Endometrial microvascular endothelial cells (primary cell): ENCODE data around the gene CLPSL1. TPM values are rescaled to one million over a fixed set of nuclear protein-coding genes. Genes with fewer than 3 reads are reported as not detected.

Experiments
- in situ Hi-C: cut with HindIII; loops from 2 replicates; pipeline ENCODE4 v1.10.0; 2017; ENCODE audit warnings: low sequenced_read_pairs, low pct_unique_long_range_greater_than_20kb; ENCODE audit errors: inconsistent ontology term
- total RNA-seq: library from RNA; depleted of rRNA; stranded (reverse); fragments of >200 nt; gene quantifications from one replicate; pipeline ENCODE4 v1.2.3, GENCODE V29; 2015; ENCODE audit errors: inconsistent ontology term

Gene CLPSL1
- total RNA-seq, 1 donor from 2014 or later, result not detected

GRCh38 chr6:35790683-35791082 is 9.9 kb downstream of the CLPSL1 start:
- in situ Hi-C loops, result no loop called here

GRCh38 chr6:35794536-35795452 is 14.0 kb downstream of the CLPSL1 start:
- in situ Hi-C loops, result no loop called here

- in situ Hi-C loops, result no loop called here
These were observed 14.7 kb downstream of the CLPSL1 start for GRCh38 chr6:35795453-35796071.

GRCh38 chr6:35796236-35796635 is 15.4 kb downstream of the CLPSL1 start:
- in situ Hi-C loops, result no loop called here

- in situ Hi-C loops, result no loop called here
These were observed 17.2 kb downstream of the CLPSL1 start for GRCh38 chr6:35797837-35798526.

- in situ Hi-C loops, result no loop called here
These were observed 17.9 kb downstream of the CLPSL1 start for GRCh38 chr6:35798706-35799105.

- in situ Hi-C loops, result no loop called here
These were observed 20.3 kb downstream of the CLPSL1 start for GRCh38 chr6:35801148-35801547.

GRCh38 chr6:35804996-35805736 is 24.3 kb downstream of the CLPSL1 start, which contains the start of gene LHFPL5:
LHFPL5 (plus strand) TSS chr6:35805352; CDS start chr6:35805671, 319 bp downstream.
- in situ Hi-C loops, result no loop called here

- in situ Hi-C loops, result no loop called here
These were observed 27.9 kb downstream of the CLPSL1 start for GRCh38 chr6:35808688-35809087.

- in situ Hi-C loops, result no loop called here
These were observed 29.0 kb downstream of the CLPSL1 start for GRCh38 chr6:35809809-35810208.

GRCh38 chr6:35810971-35811698 is 30.3 kb downstream of the CLPSL1 start:
- in situ Hi-C loops, result no loop called here

GRCh38 chr6:35811699-35811995 is 30.8 kb downstream of the CLPSL1 start:
- in situ Hi-C loops, result no loop called here

- in situ Hi-C loops, result no loop called here
These were observed 36.7 kb downstream of the CLPSL1 start for GRCh38 chr6:35817515-35817914.

GRCh38 chr6:35823601-35824000 is 42.8 kb downstream of the CLPSL1 start:
- in situ Hi-C loops, result no loop called here

- in situ Hi-C loops, result no loop called here
These were observed 43.9 kb downstream of the CLPSL1 start for GRCh38 chr6:35824552-35825192.

GRCh38 chr6:35829306-35829705 is 48.5 kb downstream of the CLPSL1 start:
- in situ Hi-C loops, result no loop called here

GRCh38 chr6:35831257-35832007 is 50.6 kb downstream of the CLPSL1 start:
- in situ Hi-C loops, result no loop called here
